Stimulated activated CD8-positive, alpha-beta memory T cell treated with anti-CD3 and anti-CD28 coated beads, Interleukin-12 subunit alpha, Interleukin-12 subunit beta, amount 100 ng/mL, for 4 hours (primary cell): ENCODE results near the gene SRGAP3.

Experiments
- DNase-seq: peaks from one replicate; pipeline ENCODE4 v3.0.0-alpha.2; 2020; ENCODE audit warnings: low read depth

SRGAP3 gene

DNA sequence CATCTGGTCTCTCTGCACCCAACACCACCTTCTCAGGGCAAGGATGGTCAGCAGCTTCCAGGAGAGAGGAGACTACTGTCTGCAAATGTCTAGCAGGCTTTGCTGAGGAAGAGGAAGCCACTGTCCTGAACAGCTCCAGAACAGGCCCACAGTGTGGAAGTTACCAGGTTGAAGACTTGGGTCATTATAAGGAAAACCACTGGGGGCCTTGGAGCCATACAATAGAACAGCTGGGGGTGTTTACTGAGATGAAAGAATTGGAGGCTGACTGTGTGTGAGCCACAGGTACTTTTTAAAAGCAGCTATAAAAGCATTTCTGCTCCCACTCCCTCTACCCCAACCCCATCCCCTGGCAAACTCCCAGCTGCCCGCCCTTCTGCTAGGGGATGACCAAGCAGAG lies 24.2 kb downstream of the SRGAP3 start:
- no peak for DNase-seq

DNA sequence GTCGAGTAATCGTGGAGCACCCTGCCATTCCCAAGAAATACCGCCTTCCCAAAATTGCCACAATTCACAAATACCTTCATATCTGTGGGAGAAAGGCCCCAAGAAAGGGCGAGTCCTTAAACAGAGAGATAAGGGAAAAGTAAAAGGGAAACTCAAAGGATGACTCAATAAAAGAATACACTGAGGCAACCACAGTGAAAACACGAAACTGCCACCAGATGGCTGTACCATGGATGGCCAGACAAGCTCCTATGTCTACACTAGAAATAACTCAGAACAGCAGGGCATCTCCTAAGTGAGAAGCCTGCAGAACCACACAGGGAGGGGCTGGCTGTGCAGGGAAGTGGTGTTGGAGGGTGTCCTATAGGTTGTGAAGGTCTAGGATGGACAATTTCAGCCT lies 25.0 kb downstream of the SRGAP3 start:
- no peak for DNase-seq

DNA sequence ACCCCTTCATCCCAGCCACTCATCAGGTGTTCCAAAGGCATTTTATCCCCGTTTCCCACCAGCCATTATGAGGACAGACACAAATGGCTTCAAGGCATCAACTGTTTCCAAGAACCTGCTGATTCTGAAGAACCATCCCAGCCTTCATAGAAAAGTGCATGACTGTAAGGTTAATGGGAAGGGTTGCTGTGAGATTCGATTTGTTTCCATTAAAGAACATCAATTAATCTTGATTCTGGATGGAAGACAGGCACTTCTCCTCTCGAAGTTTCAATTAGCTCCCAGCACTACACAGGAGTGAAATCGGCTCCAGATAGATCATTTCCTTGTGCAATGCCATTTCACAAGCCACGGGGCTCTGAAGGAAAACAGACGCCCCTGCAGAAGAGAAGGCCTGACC lies 25.8 kb downstream of the SRGAP3 start:
- no peak for DNase-seq

DNA sequence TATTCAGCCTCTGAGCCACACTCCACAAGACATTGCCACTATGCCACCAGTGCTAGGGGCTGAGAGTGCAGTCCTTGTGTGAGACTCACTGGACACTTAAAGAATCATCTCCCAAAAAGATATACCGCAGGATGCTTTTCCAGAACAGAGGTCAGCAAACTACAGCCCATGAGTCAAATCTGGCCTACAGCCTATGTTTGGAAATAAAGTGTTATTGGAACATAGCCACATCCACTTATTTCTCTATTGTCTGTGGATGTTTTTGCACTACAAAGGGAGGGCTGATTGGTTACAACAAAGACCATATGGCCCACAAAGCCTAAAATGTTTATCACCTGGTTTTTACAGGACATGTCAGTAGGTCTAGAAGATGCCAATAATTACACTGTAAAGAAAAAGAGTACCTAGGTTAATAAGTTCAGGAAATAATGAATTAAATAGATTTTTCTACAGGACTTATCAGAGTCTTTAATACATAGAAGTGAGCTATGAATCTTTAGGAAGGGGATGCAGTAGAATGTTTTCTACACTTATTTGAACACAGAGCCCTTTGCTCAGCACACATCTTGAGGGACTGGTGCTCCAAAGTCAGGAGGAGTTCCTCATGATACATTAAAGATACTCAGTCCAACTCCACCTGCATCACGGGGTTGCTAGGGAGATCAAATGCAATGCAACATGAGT lies 26.3 kb downstream of the SRGAP3 start:
- DNase-seq, result no peak

DNA sequence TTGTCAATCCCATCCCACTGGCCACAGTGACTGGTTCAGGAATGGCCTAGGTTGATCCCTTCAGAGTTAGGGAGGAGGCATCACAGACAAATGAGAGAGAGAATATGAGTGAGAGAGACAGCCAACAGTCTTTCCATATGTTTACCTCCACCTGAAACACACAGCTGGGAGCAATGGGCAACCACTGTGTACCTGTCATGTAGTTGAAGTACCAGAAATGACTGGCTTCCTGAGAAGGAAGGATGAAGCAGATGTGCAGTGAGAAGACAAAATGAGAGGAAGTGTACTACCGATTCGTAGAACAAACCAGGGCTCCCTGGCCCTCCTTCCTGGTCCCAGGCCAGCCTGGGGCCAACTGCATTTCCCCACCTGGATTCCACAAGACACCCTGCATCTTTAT lies 27.4 kb downstream of the SRGAP3 start:
- DNase-seq, result no peak

DNA sequence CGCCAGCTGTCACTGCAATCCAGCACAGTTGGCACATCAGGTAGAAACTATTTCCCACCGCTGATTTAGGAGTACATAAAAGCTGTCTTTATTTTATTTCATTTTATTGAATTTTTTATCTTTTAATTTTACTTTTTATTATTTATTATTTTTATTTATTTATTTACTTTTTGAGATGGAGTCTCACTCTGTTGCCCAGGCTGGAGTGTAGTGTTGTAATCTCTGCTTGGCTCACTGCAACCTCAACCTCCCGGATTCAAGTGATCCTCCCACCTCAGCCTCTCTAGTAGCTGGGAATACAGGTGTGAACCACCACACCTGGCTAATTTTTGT lies 31.0 kb downstream of the SRGAP3 start:
- no peak for DNase-seq

DNA sequence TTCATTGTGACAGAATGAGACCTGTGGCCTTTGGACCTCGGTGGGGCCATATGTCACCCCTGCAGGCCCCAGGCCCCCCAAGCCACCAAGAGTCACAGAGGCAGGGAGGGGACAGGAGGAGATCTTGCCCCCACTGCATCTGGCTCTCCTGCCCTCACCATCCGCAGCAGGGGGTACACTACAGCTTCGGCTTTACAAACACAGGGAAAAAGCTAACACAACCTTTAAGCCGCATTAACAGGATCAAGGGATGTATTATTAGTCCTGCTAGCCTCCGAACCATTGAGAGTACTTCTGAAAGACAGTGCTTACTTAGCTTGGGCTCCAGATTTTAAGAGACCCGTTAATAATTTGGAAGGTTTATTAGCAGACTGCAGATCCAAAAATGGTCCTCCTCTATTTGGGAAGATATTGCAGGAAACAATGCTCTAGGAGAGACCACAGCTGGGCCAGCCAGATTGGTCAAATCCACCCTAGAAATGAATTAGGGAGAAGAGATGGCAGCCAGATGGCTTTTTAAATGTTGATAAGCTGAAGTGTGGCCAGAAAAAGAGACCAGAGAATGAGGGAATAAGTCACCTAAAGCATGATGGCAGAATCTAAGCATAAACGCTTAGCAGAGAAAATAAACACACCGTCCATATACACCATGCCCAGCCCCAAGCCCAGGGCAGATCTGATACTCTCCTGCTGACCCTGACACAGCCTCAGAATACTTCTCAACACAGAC lies 31.5 kb downstream of the SRGAP3 start:
- DNase-seq, result no peak

DNA sequence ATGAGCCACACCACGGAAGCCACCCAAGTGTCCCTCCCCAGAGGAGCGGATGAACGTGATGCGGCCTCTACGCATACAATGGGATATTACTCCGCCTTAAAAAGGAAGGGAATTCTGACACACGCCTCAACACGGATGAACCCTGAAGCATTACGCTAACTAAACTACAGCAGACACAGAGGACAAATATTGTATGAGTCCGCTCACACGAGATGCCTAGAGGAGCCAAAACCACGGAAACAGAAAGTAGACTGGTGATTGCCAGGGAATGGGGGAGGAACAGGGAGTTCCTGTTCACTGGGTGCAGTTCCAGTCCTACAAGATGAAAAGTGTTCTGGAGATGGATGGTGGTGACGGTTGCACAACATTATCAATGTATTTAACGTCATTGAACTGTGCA lies 32.7 kb downstream of the SRGAP3 start:
- DNase-seq, result no peak

DNA sequence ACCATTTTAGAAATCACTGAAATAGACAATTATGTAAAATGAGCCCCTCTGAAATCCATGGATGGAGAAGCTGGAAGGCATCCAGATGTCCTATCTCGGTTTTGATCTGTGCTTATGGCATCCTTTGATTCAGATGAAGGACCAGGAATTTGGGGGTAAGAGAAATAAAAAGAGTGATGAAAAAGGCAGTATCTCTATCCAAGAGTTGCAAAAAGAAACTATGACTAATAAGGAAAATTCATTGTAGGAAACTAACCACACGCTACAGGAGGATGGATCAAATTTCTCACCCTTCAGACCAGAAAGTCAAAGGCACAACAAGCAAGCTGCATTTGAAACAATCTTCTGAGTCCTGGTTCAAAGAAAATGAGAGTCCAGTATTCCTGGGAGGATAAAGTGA lies 34.8 kb downstream of the SRGAP3 start:
- no peak for DNase-seq

DNA sequence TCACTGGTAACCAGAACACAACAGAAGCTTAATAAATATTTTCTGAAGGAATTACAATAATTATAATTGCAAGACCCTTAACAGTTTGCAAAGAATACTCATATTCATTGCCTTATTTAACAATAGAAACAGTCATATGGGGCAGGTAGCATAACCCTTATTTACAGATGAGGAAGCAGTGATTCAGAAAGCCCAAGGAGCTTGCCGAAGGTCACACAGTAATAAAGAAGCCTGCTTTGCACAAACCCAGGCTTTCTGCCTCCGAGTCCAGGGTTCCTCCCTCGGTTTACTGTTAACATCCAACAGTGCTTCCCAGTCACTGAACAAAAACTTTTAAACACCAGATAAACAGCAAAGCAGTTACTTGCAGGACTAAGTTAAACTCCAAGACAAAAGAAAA lies 35.3 kb downstream of the SRGAP3 start:
- no peak for DNase-seq

DNA sequence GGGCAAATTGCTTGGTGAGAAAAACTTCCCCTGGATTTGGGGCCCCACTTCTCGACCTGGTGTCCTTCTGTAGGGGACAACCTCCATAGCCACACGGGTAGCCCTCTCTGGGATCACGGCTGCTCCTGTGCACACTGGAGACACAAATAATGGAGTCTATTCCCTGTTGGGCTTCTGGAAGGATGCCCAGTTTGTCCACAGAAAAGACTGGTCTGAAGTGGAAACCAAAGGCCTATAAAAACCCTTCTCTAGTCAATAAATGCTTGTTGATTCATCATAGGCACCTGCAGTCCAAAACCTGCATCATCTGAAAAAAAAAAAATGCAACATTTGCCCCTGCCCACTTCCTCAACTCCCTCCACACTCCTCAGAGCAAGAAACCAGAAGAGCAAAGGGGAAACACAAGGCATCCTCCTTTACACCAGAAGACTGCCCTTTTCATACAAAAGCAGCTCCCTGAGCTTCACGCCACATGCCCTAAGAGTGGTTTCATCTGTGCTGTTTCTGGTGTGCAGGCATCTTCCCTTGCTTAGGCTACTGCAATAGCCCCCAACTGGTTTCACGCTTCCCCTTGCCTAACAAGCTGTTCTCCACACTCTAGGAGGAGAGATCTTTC lies 36.3 kb downstream of the SRGAP3 start:
- DNase-seq, result no peak

DNA sequence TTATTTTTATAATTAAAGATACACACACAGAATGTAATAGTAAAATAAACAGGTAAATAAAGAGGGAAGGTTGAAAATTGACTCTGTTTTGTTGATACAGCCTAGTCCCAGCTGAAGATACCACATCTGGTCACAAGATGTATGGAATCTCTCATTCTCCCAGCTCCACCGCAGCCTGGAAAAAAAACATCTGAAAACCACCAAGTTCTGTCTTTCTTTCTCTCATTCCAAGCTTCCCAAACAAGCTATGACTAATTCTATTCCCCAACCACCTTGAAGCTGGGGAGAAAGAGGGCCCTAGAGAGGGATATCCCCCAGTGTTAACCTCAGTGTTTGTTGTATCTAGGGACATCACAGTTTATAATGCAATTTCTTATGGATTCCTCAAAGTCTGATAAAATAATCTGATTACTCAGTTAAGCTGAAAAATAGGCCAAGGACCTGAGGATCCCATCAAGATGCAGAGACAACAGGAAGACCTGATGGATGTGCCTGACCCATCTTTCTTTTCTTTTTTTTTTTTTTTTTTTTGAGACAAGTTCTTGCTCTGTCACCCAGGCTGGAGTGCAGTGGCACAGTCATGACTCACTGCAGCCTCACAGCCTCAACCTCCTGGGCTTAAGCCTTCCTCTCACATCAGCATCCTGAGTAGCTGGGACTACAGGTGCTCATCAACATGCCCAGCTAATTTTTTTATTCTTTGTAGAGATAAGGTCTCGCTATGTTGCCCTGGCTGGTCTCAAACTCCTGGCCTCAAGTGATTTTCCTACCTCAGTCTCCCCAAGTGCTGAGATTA lies 38.1 kb downstream of the SRGAP3 start:
- DNase-seq, result no peak

DNA sequence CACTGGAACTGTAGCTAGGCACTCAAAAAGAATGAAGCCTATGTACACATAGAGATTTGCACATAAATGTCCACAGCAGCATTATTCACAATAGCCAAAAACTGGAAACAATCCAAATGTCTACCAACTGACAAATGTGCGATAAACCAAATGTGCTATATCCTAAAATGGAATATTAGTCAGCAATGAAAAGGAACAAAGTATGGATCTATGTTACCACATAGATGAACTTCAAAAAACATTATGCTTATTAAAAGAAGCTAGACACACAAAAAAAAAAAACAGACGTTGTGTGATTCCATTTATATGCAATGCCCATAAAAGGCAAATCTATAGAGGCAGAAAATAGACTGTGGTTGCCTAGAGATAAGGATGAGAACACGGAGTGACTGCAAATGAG lies 39.7 kb downstream of the SRGAP3 start:
- no peak for DNase-seq

DNA sequence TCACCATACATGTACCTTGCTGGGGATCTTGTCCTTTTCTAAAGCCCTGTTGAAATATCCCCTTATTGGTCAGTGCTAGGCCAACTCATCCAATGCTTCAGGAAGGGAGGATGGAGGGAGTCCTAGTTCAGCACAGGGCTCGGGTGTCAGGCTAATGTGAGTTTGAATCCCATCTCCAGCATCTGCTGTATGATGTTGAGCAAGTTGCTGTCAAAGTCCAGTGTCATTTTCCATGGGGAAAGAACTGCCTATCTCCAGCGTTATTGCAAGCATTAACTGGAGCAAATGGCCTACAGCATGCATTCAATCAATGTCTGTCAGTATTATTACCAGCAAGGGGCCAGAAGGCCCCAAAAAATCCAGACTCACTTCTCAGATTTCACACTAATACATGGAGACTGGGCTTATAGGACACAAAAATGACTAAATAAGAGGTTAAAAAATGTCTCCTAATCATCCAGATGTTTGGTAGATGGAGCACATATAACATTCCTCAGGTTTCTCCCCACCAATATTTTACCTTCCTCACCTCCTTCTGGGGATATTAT lies 40.8 kb downstream of the SRGAP3 start:
- DNase-seq, result no peak

DNA sequence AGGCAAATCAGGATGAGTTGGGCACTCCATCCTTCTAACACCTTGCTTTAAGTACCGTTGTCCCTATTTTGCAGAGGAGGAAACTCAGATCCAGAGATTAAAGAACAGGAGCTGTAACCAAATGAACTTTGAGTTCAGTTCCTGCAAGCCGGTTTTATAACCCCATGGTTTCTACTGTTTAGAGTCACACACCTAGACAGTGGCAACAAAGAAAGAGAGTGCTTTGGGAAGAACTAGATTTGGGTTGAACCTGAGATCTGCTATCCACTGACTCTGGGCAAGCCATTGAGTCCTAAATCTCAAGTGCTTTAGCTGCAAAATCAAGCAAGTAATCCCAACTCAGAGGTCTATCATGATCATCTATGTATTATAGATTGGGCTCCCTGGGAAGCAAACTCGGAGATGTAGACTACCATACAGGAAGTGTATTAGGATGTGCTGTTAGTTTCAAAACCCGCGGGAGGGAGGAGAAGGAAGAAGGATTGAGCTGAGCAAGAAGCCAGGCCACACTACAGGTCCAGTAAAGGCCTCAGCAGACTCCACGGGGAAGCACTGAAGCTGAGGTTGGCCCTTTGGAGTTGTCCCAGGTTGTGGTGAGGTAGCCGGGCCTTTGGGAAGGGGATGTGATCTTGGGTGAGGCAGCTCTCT lies 42.2 kb downstream of the SRGAP3 start:
- no peak for DNase-seq

DNA sequence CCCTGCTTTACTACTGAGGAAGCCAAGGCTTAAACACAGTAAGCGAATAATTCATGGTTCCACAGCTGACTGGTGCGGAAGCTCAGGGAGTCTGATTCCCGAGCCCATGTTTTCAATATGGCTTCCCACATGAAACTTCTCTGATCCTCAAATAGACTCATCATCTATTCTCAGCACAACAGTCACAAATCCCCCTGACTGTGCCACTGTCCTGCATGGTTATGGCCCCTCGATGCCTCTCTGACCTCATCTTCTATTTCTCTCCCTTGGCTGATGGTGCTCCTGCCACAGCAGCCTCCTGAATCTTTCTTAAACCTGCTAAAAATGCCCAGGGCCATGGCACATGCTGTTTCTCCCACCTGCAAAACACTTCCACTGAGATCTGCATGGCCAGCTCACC lies 43.2 kb downstream of the SRGAP3 start:
- no peak for DNase-seq

DNA sequence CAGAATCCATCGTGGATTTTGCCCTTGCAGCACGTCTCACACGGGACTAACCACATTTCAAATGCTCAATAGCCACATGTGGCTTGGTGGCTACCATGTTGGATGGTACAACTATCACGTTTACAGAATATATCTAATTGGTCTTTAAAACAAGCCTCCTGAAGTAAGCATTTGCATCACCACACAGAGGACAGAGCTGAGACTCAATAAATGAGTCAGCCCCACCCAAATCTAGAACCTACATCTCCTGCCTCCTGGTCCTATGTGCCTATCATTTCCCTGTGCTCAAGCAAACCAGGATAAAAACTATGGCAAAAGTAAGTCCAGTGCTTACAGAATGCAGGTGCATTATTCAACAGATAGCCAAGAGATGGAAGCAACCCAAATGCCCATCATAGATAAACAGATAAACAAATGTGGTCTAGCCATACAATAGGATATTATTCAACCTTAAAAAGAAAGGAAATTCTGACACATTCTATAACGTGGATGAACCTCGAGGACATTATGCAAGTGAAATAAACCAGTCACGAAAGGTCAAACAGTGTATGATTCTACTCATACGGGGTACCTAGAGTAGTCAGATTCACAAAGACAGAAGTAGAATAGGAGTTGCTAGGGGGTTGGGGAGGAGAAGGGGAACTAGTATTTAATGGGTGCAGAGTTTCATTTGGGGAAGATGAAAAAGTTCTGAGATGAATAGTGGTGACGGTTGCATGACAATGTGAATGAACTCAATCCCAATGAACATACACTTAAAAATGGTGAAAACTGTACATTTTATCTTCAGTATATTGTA lies 43.9 kb downstream of the SRGAP3 start:
- no peak for DNase-seq

DNA sequence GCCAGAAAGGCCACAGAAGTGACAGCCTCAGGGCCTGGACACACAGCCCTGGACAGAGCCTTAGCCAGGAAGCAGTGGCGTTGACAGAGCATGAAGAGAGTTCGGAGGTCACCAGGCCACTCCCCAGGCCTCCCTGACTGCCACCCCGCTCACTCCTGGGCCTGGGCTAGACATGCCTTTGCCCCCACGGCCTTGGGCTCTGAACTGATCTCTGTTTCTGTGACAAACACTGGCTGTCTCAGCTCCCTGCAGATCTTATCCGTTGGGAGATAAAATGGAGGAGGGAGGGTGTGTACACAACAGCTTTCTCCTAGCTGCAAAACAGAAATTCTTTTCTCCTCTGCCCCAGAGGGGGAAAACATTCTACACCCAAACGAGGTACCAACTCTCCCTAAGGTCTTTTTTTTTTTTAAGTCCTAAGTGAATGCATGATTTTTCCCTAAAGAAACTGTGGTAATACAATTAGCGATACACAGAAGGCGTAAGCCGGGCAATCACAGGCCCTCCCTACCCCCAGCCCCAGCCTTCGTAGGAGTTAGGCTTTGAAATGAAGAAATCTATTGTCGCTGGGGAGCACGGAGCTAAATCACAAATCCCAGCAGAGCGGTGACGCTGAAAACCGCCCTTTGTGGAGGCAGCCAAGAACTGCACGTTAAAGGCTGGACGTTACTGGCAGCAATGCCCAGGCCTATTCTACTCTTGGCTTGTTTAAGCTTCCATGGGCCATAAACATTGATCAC lies 45.0 kb downstream of the SRGAP3 start:
- no peak for DNase-seq

DNA sequence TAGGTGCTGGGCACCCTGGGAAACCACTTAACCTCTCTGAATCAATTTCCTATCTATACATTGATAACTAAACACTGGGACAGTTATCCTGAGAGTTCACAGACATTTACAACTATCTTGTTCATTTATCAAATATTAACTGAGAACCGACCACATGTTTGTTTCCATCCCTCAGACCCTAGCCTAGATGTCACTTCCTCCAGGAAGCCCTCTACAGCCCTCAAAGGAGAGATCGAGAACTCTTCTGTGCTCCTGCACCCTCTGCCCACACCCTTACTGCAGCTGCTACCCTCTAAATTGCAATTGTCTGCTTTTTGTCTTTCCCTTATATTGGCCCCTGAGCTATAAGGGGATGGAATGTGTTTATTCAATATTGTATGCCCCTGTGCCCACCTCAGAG lies 46.1 kb downstream of the SRGAP3 start:
- DNase-seq, result no peak

DNA sequence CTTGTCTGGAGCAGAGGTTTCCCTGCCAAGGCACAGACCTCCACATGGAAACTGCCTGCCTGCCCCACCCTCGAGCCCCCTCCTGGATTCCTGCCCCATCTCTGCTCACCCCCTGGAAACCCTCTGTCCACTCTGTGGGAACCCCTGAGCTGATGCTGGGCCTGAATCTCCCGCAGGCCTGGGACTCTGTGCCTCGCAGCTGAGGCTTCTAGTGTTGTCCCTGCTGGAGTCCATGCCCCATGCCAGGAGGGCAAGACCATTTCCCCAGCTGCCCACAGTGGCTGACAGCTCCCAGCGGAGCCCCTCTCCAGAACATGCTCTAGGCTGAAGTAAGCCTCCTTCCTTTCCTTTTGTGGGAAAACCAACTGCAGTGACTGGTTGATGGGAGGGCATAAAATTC lies 46.9 kb downstream of the SRGAP3 start:
- no peak for DNase-seq

DNA sequence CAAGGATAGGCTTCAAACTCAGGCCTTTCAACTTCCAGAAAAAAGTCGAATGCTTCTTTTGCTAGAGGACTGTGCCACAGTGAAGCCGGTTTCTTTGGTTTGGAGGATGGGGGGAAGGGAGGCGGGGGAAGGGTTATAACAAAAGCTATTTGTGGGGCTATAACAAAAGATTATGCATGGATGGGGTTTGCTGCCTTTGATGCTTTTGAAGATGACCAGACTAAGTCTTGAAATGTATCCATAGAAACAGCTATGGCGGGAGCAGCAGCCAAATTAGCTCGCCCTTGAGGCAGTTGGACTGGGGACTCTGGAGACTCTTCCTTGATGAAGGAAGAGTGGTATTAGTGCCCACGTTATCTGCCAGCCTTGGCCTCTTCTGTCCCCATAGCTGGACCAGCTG lies 47.5 kb downstream of the SRGAP3 start:
- DNase-seq, result no peak
